ENCODE results near the gene PDYN.
"Not testable (repeated sequence)": the region's sequence is repeated elsewhere in the genome, so short reads cannot be mapped to it uniquely, and the experiment has no call there.

The PDYN gene

DNA sequence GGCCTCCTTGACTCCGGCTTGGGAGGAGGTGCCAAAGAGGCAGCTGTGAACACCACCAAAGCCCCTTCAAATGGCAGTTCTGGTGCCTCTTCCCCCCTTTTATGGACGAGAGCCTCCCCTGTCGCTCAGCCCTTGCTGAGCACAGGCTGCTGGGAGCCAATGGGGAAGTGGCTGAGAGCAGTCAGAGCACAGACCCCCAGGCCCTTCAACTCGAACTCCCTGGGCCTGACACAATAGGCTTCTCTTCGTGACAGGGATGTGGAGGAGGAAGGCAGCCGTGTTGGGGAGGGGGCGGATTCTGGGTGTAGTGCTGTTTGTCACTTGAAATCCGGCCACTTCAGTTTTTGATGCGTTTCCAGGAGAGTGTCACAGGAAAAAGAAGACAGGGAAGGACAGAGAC lies at the start of gene PDYN:
Gene PDYN, minus strand, starts transcription at position 73 of the 400 bp plus-strand sequence. CDS start 10,974 bp downstream, outside the sequence.
- no peak for DNase-seq

- no peak for DNase-seq
These were observed 48.5 kb upstream of the PDYN start for GRCh38 chr20:2042400-2042799.

- DNase-seq = no peak
These were observed 44.3 kb upstream of the PDYN start for GRCh38 chr20:2038161-2038560.

GRCh38 chr20:2037296-2037914 lies 43.5 kb upstream of the PDYN start:
- no peak for DNase-seq

DNA sequence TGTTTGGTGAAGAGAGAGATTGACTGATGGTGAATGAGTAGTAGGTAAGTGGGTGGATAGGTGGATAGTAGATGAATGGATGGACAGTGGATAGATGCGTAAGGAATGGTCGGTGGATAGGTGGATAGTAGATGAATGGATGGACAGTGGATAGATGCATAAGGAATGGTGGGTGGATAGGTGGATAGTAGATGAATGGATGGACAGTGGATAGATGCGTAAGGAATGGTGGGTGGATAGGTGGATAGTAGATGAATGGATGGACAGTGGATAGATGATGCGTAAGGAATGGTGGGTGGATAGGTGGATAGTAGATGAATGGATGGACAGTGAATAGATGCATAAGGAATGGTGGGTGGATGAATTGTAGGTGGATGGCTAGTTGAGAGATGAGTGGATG lies 42.5 kb upstream of the PDYN start:
- not testable (repeated sequence) for DNase-seq

GRCh38 chr20:2032168-2032567 lies 38.3 kb upstream of the PDYN start:
- DNase-seq = no peak

DNA sequence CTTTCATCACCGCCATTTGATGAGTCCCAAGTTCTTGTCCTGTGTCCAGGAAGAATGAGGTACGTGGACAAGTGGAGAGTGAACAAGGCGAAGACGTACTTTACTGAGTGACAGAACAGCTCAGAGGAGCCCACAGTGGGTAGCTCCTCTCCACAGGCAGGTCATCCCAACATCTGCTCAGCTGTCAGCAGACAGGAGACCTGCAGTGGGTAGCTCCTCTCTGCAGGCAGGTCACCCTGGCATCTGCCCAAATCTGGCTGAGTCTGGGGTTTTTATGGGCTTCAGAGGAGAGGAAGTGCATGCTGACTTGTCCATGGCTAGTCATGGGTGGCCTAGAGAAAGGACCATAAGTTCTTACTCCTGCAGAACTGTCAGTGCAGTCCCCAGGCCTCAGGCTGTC lies 32.7 kb upstream of the PDYN start:
- no peak for DNase-seq

- no peak for DNase-seq
These were observed 32.1 kb upstream of the PDYN start for GRCh38 chr20:2026004-2026403.

DNA sequence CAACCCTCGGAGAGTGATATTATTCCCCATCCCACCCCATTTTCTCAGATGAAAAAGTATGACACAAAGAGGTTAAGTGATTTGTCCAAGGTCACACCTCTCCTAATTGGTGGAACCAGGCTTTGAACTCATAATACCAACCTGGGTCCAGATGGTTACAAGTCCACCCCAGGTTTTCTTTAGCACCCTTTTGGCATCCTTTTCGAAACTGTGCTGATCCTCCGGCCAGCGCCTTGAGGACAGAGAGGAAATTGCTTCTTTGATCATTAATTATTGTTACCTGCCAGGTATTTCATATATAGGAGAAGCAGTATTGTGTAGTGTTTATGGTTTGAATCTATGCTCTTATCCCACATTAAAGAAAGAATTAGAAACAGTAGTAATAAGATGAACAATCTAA lies 29.3 kb upstream of the PDYN start:
- DNase-seq = no peak

GRCh38 chr20:2022163-2022562 lies 28.3 kb upstream of the PDYN start:
- DNase-seq = no peak

DNA sequence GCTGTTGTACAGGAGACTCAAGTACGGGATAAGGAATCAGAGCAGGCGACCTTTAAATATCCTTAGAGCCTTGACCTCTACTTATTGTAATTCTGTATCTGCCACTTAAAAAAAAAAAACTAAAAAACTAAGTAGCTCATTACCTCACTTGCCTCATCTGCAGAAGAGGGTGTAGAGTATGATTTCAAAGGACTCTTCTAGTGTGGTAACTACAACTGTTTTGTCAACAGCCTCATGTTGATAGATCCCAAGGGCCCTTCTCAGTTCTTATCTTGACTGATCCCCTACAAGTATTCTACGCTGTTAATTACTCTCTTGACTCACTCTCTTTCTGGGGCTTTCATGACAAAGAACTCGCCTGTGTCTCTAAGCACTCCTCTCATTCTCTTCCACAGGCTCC lies 16.7 kb upstream of the PDYN start:
- DNase-seq = no peak

DNA sequence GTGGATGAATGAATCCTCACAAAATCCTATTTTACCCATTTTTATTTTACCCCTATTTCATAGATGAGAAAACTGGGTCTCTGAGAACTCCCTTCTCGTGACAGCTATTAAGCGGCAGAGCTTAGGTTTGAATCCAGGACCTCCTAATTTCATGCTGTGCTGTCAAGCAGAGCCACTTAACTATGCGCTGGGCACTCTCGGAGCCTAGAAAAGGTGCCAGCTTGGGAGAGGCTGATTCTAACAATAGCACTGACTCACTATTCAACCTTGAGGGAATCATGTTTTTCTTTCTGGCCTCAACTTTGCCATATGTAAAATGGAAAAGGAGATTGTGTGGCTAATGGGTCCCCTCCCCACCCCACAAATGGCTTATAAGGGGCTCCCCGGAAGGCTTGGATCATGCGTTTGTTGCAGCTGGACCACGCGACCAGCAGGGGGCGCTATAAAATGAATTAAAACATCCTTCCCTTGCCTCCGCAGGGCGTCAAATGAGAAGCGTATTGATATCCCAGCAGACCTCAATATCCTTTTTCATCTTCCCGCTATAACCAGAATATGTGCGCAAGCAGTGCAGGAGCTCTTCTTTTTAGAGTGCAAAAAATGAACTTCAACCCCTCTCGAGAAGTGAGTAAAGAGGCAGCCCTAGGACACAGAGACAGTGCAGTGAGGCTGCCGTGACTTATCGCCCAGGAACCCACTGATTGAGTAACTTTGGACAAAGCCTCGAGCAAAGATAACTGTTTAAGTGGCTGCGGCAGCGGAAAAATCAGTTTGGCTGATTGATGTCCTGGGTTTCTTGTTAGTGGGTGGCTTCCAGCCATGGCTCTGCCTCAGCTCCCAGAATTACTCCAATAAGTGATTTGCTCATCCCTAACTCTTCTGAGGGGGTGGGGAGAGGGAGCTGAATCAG lies 12.8 kb upstream of the PDYN start:
- DNase-seq = peak; percentile 48

DNA sequence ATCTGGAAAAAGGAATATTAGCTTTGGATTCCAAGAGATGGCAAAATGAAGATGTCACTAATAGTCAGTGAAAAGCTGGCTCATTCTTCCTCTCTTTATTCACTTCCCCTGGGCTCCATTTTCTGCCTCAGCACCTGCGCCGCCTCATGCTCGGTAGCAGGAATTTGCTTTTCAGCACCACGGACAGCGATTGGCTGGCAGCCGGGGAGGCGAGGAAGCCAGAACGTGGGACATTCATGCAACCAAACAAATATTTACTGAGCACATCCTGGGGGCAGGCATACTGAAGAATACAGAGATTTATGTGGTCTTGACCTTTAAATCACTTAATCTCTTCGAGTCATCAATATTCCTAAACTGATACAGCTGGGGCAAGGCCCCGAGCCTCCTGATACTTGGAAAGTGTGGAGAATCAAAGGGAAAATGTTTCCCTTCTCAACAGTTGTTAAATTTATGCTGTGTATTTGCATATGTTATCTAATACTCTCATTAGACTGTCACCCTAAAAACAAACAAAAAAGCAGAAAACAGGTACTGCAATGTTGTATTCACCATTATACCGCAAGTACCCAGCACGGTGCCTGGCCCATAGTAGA lies 12.1 kb upstream of the PDYN start:
- DNase-seq = no peak

DNA sequence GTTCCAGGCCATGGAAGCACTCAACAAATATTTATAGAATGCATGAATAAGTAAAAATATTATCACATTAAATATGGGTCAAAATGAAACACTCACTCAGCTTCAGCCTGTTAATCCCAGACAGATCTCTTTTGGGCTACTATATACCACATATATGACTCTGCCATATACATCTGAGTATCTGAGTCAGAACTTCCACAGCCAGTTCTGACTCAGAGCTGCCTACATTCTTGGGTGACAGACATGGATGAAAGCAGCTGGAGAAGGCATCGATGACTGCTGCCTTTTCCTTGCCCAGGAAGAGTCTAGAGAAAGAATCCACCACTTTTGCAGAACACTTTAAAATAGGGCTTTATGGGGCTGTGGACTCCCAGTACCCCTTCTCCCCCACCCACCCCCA lies 11.5 kb upstream of the PDYN start:
- no peak for DNase-seq

GRCh38 chr20:2004171-2004570 lies 10.3 kb upstream of the PDYN start:
- no peak for DNase-seq

GRCh38 chr20:2002365-2002764 lies 8.5 kb upstream of the PDYN start:
- no peak for DNase-seq

GRCh38 chr20:2001119-2001518 lies 7.3 kb upstream of the PDYN start:
- no peak for DNase-seq

- DNase-seq = no peak
These were observed 6.4 kb upstream of the PDYN start for GRCh38 chr20:2000285-2000684.

DNA sequence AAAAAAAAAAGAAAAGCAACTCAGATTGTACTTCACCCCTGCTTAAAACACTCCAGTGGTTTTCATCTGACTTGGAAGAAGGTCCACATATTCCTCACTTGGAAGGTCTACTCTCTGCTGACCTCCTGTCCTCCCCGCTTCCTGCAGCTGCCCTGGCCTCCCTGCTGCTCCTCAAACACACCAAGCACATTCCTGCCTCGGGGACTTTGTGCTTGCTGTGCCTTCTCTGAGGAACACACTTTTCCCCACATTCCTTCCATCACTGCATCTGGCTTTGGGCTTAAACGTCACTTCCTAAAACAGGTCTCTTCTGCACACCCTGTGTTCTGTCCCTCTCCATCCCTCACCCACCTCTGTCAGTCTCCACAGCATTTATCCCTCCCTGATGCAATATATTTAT lies 4.9 kb upstream of the PDYN start:
- DNase-seq = no peak

DNA sequence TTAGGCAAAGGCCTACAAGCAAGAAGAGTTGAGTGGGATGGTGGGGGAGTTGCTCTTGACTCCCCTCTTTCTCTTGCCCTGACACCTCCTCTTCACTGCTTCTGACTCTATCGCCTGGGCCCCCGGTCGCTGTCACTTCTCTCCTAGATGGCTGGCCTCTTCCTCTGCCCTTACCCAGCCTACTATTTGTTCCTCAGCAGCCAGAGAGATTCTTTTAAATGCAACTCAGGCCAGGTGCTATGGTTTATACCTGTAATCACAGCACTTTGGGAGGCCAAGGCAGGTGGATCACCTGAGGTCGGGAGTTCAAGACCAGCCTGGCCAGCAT lies 4.3 kb upstream of the PDYN start:
- DNase-seq = no peak

DNA sequence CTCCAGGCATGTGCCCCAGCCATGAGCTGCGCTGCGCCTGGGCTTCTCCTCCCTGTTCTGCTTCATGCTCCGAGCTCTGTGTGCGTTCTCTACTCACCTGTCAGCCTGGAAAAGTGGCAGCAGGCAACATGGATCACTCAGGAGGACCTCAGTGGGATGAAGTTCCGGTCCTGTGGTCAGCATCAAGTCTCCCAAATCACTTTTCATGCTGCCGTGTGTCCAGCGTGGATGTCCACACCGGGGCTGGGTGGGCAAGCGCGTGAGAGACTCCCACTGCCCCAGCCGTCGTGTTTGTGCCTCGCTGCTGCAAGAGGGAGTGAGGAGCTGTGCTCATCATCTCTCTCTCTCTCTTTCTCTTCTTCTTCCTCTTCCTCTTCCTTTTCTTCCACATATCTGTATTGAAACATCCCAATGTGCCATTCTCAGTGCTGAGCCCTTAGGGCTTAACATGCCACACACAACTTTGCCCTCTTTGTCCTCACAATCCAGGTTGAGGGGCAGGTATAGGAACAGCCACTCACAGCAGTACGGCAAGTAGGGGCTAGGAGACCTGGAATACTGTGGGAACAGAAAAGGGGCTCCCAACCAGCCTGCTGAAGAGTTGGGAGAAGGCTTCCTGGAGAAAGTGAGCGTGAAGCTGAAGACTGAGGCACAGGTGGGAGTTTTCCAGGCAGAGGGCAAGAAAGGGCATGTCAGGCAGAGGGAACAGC lies 3.8 kb upstream of the PDYN start:
- no peak for DNase-seq

DNA sequence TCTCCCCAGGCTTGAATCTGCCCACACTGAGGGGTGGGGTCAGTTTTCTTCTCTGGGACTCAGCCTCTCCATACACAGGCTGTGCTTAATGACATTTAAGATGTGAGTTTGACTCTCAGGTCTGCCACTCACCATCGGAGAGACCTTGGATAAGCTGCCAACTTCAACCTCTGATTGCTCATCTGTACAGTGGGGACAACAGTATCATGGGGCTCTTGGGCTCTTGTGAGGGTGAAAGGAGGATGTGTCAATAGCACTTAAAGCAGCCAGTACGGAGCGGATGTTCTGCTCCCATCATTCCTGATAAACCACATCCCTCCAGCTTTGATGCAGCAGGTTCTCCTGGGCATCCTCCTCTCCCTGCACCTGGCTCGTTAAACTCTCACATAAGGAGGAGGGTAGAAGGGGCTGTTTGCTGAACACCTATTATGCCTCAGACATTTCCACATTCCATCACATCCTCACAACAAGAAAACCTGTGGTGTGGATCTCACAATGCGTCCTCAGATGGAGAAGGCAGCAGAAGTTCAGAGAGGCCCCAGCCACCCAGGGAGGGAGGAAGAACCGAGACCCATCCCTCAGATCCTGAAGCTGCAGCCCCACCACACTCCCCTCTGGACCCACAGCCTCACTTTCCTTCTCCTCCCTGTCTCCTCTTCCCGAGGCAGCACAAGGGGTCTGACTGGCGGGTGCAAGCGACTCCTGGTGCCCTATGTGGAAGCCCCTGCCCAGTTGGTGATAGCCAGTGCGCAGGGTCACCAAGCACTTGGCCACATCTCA lies 1.9 kb upstream of the PDYN start:
- DNase-seq = no peak

- DNase-seq = no peak
These were observed 769 bp upstream of the PDYN start for GRCh38 chr20:1994627-1995026.
